T-helper 2 cell (primary cell): ENCODE results near the gene SMCO4.

Source experiments
- DNase-seq, 5 experiments: peaks; one replicate each; pipeline versions ENCODE4 v3.0.0 to v3.0.0-alpha.2; 2012 to 2022

SMCO4 gene

GRCh38 chr11:93500759-93501158, 42.4 kb downstream of the SMCO4 start:
- DNase-seq, result no peak

- no peak for DNase-seq
These were observed 44.5 kb downstream of the SMCO4 start for GRCh38 chr11:93498641-93499040.

GRCh38 chr11:93498161-93498560, 45.0 kb downstream of the SMCO4 start:
- DNase-seq, result no peak

DNA sequence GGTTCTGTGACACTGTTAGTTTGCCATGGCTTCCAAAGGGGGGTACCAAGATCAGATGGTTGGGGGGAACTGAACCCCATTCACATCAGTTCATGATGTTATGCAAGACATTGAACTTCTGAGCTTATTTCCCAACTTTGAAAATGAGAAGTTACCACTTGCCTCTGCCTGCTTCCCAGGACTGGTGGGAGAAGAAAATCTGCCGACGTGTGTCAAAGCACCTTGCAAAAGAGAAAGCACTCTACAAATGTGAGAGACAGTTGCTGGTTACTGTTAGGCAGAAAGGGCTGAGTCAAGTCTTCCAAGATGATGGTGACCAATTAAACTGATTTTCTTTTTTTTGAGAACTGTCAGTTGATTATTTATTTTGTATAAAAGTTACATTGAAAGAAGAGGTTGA, 45.6 kb downstream of the SMCO4 start:
- DNase-seq, result no peak

DNA sequence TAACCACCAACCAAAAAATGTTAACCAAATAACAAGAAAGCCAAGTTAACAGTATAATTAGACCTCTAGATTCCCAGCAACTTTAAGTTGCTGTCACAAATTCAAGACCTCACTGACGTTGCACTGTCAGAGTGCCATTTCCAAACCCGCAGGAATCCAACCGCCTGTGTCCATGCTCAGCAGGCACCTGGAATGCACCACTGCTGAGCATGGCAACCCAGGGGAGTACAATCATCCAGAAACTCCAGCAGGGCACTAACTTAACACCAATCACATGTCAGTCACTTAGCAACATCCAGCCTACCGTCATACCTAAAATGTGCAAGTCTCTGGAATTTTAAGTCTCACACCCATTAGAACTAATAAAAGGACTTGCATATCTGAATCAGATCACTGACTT, 48.8 kb downstream of the SMCO4 start:
- no peak for DNase-seq

DNA sequence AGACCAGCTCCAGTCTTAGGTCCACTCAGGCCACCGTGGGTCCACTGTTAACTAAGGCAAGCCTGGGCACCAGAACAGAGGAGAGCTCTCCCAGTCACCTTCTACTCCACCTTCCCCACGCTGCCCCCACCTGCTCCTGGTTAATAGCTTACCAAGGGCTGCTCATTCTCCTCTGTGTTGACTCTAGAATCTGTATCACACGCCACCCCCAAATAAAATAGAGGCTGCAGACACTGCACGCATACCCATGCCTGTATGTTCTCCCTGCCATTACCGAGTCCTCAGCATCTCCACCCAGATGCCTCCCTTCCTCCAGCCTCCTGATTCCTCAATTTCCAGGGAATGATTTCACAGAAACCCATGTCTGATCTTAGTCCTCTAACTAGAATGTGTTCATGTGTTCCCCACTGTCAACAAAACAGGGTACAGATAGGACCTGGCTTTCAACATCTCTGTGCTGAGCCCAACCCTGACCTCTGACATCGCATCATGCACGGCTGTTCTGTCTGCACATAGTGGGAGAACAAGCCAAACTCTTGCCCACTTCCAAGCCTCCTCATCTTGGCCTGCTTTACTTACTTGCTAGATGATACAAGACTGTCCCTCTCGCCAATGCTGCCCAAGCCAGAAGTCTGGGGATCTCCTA, 49.8 kb downstream of the SMCO4 start:
- no peak for DNase-seq

DNA sequence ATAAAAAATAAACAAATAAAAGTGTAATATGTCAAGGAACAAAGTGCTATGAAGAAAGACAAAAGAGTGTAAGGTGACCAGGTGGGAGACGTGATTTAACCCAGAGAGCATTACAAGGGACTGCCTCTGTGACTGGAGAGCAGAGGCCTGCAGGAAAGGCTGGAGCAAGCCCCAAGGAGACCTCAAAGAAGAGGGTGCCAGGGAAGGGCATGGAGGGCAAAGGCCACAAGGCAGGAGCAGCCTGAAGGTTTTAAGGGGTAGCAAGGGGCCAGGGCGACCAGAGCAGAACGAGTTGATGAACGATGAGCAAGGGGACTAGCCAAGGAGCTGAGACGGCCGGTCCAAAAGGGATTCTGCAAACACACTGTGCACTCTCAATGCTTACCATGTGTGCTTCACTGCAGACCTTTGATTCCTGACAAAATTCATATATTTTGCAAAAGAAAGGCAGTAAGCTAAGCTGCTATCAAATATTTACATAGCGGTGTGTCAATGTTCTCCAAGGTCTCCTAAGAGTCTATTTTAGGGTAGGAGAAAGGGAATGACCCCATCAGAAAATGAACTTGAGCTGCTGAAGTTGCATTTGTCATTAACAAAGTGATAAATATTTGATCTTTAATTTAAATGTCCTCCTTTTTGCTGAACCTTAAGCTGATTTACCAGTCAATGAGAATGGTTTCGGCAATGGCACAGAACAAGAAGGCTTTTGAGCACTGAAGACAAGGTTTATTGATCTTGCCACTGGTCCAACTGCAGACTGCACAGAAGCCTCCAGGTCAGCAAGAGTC, 50.5 kb downstream of the SMCO4 start:
- no peak for DNase-seq

DNA sequence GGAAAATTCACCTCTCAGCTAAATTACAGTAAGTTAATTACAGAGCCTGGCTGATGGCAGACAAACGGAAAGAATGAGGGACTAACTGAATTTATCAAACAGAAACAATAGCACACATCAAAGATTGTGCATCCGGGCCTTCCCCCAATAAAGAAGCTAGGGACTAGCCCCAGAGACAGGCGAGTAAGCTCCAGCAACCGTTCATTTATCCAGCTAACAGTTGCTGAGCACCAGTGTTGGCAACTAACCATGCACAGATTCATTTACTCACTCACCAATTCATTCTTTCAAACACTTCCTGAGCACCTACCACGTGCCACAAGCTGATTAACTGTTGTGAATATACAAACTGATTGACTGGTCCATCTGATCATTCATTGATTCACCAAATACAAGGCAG, 51.2 kb downstream of the SMCO4 start:
- DNase-seq, result no peak

GRCh38 chr11:93490996-93491618, 52.1 kb downstream of the SMCO4 start:
- DNase-seq, result no peak

DNA sequence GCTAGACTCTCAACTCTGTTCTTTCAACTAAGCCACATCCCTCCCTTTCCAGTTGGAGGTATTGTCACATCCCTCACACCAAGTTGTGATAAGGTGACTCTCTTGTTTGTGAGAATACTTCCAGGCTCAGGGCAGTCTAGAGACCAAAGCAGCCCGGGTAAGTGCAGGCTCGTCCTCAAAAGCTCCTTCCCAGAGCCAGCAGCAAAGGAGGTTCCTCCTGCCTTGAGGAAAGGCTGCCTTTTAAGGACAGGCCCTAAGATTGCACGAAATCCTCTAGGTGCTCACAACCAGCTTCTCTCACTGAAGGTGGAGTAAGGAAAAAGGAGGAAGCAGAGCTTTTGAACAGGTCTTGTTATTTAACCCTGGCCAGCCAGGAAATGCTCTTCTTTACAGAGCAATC, 53.4 kb downstream of the SMCO4 start:
- no peak for DNase-seq

DNA sequence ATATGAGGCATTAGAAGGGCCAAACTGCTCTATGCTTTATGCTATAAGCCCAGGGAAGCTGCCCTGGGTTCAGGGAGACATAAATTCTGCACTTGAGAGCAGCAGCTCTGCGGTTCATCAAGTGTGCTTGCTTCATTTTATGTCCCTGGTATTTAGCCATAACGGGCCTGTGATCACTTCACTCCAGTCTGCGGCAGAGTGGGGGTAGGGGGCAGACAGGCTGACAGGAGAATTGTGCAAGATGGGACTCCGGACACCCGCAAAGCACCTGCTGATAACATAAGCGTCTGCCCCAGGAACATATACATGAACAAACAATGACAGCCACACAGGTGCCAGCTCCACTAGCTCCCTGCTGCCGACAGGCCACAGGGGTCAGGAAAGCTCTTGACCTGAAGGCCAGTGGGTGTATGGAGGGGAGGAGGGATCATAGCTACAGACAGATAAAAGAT, 56.1 kb downstream of the SMCO4 start:
- no peak for DNase-seq

DNA sequence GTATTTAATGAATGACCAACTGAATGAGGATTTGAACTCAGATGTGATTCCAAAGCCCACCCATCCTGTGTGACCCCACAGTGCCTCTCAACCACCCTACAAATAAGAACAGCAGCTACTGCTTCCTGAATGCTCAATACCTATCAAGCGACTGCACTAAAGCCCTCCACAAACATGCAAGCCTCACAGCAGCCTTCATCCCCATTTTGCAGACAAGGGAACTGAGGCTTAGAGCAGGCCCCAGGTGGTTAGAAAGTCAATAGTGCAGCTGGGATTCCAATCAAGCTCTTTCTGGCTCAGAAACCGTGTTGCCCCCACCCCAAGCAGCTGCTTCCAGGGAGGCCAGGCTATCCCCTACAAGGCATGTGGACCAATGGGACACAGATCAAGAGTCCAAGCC, 57.2 kb downstream of the SMCO4 start:
- DNase-seq, result no peak

DNA sequence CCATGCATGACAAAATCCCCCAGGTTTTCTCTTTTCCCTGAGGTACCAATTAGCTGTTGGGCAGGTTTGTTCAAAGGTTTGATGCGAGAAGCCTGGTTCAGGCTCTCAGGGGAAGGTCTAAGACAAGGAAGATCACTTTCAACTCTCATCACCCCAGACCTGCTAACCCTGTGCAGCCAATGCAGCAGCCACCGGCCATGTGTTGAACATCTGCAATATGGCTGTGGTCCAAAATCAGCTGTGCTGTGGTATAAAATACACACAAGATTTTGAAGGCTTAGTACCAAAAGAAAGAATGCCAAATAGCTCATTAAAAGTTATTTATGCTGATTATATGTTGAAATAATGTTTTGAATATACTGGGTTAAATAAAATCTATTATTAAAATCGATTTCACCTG, 58.5 kb downstream of the SMCO4 start:
- DNase-seq, result no peak

DNA sequence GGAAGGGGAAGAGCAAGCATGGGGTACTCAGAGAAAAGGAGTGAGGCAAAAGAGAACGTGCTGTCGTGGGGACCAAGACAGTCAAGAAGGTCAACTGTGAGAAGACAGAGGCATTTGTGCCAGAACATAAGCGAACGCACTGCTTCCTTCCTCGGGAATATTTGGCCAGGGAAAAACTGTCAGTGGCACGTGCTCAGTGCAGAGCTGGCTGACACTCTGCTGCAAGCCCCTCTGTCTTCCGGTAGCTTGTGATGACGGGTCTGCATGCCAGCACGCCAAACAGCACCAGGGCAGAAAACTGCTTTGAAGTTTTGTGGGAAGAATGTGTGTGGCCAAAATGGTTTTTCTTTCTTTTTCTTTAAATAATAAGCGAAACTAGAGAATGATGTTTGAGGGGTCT, 60.6 kb downstream of the SMCO4 start:
- DNase-seq, result no peak

DNA sequence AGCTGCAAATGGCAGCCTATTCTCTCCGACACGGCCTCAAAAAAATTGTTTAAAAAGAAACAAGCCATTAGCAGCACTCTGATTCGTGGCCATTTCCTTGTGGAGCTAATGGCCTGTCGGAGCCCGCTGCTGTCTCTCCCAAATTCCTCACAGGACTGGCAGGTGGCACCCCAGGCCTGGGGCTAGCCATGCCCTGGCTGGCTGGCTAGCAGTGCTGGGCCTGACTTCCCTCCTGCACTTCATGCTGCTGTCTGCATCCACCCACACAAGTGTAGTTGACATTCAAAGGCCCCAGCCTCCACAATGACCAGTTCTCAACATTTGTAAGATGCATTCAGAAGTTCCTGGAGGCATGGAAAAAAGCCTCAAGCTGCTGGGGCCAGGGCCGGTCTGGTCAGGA, 61.5 kb downstream of the SMCO4 start:
- DNase-seq, result no peak

GRCh38 chr11:93481279-93481678, 61.9 kb downstream of the SMCO4 start:
- DNase-seq, result no peak

DNA sequence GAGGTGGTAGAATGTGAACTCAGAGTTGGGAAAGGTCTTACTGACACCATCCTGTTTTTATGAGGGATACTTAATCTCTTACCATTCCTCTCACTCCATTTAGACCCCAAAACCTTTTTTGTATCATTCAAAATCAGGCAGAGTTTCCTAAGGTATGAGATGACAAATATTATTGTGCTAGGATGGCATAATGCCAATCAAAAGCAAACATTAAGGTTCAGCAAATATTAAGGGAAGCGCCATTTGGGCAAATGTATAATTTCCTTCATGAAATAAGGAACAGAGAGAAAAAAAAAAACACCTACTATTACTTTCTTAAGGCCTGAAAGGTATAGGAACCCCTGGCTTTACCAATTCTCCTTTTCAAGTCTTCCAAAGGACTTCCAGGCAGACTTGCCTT, 62.4 kb downstream of the SMCO4 start:
- DNase-seq, result no peak

DNA sequence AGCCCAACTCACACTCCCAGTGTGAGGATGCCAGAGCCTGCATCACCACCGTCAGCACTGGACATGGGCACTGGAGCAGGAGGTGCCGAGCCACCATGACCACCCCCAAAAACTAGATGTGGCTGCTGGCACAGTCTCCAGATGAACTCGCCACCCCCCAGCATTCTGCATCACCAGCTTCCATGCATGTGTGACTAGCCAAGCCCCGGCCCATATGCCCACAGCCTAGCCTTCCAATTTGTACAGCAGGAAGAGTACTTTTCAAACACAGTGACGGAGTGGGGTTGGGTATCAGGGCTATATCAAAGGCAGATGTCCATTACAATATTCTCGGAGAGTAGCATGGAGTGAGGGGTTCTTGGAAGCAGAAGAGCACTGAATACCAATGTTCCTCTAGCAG, 62.9 kb downstream of the SMCO4 start:
- DNase-seq, result no peak

GRCh38 chr11:93478841-93479240, 64.3 kb downstream of the SMCO4 start:
- no peak for DNase-seq

GRCh38 chr11:93477684-93478234, 65.4 kb downstream of the SMCO4 start:
- DNase-seq, result no peak

GRCh38 chr11:93476796-93477195, 66.4 kb downstream of the SMCO4 start:
- DNase-seq, result no peak

GRCh38 chr11:93474123-93474522, 69.1 kb downstream of the SMCO4 start:
- DNase-seq, result no peak

GRCh38 chr11:93468290-93468689, 74.9 kb downstream of the SMCO4 start:
- no peak for DNase-seq

- DNase-seq, result no peak
These were observed 76.1 kb downstream of the SMCO4 start for GRCh38 chr11:93467054-93467453.
